NK-92 (cell line): ENCODE results near the gene PPP1CA.

Experiments used
- DNase-seq: peaks from one replicate; lab custom pipeline; 2025; ENCODE audit not compliant: unreplicated experiment; lab: John Stamatoyannopoulos, UW

Gene PPP1CA

DNA sequence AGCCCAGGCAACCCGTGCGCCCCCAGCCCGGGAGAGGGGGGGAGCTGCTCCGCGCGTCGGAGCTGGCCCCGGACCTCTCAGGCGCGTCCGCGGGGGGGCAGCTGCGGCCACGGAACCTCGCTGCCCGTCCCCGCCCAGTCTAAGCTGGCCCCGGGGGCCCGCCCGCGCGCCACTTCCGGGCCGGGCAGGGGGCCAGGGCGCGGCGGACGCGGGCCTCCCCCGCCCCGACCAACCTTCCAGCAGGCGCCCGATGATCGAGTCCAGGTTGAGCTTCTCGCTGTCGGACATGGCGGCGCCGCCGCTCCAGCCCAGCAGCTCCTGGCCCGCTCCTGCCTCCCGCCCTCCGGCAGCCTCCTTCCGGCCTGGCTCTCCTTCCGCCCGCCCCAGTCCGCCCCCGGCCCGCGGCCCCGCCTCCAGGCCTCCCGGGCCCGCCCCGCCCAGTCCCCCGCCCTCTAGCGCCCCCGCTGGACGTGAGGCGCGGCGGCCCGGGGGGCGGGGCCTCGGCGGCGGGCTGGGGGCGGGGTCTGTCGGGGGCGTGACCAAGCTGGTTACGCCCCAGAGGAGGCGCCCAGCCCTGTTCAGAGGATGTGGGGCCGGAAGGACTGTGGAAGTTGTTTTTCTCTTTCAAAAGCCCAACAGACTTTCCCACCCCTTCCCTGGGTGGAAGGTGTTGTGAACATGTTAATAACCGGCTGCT, at the start of gene PPP1CA:
Gene PPP1CA, minus strand, starts transcription at position 364 of the 697 bp plus-strand sequence. Its CDS starts 76 bp downstream, at position 288.
- DNase-seq, result peak; percentile 47

DNA sequence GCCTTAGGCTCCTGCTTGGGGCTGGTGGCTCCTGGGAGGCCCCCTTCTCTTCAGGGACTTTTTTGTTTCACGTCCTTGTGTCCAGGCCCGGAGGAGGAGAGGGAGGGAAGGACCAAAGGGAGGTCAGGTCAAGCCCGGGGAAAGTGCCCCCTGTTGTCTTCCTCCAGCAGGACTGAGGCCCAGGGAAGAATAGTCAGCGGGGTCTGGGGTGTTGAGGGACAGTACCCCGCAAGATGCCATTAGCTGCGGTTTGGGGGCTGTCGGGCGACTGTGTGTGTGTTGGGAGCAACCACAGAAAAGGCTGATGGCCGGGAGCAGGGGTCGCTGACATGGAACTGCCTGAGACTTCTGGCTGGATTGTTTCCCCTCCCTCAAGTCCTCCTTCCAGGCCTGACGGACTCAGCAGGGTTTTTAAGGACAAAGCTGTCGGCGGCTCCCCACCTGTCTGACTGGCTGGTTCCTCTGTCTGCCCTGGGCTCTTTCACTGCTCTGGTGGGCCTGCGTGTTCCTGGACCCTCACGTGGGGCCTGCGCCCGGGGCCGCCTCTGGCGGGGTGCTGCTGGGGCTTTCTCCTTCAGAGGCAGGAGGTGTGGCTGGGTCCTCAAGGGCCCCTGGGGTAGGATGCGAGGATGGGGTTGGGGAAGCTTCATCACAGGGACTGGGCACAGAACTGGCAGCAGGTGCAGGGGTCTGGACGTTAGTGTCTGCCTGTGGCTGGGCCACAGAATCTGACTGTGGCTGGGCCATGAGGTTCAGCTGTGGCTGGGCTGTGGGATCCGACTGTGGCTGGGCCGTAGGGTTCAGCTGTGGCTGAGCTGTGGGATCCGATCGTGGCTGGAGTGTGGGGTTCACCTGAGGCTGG, 49.4 kb upstream of the PPP1CA start:
- no peak for DNase-seq

DNA sequence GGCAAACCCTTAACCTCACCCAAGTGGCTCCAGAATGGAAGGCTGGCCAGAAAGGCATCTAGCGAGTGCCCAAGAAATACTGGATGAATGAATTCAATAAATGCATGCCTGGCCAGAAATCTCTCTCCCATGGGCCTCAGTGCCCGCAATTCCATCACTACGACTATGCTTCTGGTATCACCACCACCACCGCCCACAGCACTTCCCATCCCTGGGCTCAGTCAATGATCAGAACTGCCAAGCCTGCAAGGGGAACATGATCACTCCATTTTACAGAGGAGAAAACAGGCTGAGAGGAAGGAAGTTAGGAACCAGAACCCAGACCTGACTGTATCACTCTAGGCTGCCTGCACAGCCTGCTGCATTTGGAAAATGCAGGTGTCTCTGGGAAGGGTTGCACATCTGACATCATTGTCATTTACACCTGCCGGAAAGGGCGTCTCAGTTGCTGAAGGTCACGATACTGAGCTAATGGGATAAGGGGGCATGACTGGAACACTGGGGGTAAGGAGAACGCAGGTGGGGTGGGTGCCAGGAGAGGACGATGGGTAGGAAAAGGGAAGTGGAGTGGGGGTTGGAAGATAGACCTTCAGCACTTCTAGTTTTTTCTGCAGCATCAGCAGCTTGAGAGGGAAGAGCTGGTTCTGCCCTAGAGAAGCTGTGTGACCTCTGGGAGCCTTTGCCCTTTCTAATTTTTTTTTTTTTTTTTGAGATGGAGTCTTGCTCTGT, 47.6 kb upstream of the PPP1CA start:
- no peak for DNase-seq

DNA sequence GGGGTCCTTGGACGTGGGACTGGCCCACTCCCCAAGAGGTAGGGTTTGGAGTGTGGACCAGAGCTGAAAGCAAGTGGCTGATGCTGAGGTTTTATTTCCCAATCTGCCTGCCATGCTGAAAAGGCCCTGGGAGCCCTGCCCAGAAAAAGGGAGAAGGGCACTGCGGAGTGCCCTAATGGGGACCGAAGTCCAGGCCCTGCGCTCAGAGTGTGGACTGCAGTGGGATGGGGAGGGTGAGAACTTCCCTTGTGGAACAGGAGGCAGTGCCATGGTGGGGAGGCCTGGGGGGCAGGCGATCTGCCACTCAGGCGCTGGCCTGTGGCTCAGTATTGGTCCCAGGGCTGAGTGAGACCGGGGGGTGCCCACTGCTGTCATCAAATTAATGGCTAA, 46.6 kb upstream of the PPP1CA start:
- DNase-seq, result no peak

DNA sequence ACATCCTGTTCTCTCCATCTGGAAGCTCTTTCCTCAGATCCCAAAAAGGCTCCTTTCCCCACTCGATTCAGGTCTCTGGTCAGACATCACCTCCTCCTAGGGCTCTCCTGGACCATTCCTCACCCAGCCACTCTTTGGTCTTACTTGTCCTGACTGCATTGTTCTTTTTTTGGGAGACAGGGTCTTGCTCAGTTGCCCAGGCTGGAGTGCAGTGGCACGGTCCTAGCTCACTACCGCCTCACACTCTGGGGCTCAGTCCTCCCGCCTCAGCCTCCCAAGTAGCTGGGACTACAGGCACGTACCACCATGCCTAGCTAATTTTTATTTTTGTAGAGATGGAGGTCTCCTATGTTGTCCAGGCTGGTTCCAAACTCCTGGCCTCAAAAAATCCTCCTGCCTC, 43.9 kb upstream of the PPP1CA start:
- DNase-seq, result no peak

DNA sequence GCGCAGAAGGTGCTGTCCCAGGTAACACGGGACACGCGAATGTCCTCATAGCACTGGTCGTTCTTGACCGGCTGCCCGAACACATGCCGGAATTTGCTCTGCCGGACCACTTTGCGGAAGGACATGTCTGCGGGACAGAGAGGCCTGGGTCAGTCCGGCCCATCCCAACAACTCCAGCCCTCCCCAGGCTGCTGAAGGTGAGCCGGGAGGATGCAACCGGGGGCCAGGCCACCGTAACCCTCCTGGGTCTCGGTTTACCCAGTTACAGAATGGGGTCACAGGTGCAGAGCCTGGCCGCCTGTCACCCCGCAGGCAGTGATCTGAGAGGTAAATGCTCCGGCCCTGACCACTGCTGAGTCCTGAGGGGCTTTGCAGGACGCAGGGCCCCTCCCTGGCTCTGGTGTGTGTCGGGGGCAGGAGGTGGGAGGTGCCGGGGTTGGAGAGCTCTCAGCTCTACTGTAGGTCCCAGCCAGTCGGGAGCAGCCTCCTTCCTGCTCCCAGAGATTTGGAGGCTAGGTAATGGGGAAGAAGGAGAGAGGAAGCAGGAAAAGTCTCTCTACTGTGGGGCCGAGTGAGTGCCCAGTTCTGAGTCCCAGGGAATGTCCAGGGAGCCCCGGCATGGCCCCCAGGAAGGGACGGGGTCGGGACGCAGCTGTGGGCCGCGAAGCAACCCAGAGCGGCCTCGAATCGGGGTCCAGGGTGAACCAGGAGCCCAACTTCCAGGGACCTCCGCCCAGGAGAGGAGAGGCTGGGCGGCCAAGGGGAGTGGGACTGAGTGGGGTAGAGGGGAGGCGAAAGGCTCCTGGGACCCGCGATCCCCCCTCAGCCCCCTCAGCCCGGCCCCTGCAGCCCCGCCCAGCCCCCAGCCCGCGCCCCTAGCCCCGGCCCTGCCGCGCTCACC, 41.1 kb upstream of the PPP1CA start:
- DNase-seq, result no peak

DNA sequence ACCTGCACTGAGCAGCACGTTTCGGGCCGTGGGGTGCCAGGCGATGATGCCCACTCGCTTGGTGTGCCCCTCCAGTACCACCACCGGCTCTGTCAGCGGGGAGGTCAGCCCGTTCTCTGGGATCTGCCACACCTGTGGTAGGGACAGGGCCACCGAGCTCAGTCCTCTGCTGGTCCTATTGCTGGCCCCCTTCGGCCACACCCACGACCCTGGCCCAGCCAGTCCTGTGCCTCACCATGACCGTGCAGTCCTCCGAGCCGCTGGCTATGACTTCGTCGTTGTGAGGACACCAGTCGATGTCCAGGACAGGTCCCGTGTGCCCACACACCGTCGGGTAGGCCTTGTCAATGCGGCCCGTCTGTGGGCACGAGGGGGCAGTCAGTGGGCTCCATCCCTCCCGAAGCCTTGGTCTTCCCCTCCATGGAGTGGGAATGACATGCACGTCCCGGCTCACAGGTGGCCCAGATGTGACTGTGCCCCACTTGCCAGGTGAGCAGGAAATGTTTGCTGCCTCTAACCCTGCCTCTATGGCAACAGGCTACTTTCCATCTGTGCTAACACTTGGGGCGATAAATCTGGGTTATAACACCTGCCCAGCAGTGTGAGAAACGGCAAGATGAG, 40.2 kb upstream of the PPP1CA start:
- DNase-seq, result no peak

DNA sequence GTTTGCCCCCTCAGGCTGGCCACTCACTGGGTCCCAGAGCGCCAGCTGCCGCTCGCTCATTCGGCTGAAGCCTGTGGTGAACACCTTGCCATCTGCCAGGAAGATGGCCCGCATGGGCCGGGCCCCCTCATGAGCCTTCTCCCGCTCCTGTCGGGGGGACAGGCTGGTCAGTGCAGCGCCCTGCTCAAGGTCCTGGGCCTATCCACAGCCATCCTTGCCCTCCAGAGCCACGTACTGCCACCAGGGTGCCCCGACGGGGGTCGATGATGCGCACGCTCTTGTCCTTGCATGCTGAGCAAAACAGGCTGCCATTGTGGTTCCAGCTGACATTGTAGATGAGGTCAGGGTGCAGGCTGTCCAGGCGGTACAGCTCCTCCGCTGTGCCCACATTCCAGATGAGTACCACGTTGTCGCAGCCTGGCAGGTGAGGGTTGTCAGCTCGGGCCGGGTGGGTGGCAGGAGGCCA, 39.5 kb upstream of the PPP1CA start:
- DNase-seq, result no peak

DNA sequence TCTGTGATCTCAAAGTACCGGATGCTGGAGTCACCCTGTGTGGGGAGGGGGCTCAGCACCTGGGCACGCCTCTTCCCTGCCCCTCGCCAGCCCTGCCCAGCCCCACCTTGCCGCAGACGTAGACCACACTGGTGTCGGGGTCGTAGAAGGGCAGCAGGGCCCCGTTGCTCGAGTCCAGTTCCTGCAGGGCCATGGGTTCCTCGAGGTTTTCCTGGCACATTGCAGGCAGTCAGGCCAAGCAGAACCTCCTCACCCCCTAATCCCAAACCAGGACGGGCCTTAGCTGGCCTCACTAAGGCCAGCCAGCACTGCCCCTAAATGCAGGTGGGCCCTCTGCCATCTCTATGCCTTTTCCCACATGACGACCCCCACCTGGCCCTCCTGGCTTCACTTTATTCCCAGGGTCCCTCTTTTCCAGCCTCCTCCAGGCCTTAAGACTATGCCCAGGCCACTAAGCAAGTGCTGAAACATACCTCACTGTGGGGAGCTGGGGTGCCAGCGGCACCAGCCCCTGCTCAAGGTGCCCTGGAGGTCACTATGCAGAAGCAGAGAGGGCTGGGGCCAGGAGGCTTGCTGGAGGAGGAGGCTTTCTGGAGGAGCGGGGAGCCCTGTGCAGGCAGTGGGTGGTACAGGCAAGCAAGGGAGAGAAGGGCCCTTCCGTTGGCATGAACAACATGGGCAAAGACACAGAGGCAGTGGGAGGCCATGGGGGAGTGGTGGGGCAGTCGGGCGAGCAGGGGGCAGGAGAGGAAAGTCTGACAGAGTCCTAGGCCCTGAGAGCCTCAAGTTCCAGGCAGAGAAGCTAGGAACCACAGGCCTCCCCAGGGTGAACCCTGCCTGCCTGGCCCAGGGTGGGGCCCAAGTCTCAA, 38.8 kb upstream of the PPP1CA start:
- DNase-seq, result no peak

DNA sequence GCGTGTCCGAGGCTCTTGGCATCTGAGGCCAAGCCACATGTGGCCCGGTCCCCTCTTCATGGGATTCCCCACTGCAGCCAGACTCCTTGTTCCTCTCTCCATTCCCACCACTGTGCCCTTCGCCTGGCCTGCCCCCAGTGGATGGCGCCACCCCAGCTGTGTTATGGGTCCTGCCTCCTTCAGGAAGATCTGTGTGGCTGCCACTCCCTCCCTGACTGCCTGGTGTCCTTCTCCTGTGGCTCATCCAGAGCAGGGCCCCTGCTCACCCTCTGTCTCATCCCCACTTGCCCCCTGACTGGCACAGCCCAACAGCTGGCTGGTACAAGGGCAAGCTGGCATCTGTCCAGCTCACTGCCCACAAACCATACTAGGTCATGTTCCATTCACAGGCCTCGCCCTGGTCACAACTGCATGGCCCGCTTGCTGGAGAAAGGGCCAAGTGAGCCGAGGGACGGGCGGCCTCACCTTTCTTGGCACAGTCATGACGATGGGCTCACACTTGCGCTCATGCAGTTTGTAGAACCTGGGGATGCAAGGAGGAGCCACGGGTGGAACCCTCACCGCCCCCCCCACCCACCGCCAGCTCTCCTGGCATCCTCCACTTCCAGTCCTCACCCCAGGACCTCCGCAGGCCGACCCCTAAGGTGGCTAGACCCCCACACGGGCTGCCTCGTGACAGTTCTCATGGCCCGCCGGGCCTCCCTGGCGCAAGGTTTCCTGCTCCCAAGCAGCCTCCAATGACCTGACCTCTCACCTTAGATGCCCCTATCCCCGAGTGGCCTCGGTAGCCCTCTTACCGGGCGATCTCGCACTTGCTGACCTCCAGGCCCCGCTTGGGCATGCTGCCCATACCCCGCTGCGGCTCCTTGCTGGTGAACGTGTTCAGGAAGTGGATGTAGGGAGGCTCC, 37.9 kb upstream of the PPP1CA start:
- no peak for DNase-seq

DNA sequence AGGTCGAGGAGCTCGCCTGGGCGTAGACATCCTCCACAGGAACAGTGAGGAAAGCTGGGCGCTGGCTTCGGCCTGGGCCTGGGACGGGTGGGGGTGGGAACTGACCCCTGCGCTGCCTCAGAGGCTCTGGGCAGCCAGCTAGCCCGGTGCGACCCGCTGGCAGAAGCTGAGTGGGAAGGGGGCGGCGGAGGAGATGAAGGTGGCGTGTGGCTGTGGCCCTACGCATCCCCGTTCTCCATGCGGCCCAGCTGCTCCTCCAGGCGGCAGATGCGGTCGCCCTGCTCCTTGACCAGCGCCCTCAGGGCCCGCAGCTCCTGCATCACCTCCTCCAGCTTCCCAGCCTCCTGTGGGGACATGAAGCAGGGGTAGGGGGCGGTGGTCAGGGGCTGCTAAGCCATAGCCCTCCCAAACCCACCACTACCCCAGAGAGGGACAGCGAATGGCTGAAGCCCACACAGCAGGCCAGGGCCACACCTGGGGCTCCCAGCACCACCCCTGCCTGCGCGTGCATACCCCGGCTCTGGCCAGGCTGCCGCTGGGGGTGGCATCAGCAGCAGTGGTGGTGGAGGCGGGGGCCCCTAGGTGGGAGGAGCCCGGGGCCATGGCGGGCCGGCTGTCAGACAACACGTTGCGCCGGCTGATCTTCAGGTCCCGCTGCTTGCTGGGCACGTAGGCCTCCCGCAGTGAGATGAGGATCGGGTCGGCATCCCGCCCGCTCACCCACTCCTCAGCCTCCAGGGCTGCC, 36.7 kb upstream of the PPP1CA start:
- DNase-seq, result no peak

DNA sequence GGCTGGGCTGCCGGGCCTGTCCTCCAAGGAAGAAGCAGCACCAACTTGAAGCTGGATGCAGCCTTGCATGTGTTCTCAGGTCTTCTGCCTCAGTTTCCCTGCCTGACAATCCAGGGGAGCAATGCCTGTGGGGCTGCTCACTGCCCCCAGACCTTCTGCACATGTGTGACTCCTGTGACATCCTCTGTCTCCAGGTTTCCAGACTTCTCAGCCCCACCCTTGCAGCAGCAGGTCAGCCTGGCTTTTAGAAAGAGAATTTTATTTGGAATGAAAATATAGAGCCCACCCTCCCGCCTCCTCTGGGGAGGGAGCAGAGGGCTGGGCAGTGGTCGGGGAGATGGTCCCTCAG, 36.1 kb upstream of the PPP1CA start:
- no peak for DNase-seq

DNA sequence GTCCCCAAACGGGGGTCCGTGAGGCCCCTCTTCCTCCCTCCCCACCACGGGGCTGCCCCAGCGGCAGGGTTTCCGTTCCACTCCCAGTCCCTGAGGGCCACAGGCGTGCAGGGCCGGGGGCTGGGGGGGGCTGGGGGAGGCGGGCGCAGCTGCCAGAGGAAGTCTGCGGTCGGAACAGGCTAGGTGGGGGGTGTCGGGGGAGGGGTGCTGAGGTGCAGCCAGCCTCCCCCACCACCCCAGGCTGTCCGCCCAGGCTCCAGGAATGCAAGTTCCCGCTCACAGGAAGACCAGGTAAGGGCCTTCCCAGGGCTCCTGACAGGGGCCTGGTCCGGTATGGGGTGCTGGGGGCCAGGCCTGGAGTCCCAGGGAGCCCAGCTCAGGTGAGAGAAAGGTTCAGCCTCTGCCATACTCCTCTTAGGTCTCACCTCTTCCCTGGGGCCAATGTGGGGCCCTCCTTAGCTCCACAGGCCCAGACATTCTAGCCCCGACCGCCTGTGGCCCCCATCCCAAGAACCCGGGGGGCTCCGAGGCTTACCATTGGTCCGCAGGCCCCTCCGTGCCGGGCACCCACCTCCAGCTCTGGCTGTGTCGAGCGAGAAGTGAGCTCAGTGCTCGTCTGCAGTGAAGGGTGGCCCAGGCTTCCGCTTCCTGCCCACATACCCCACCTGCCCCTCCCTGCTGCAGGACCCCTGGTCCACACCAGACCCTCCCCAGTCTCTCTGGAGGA, 35.6 kb upstream of the PPP1CA start, which contains the start of gene PTPRCAP:
Gene PTPRCAP, minus strand, starts transcription at position 601 of the 727 bp plus-strand sequence. Its CDS starts 63 bp downstream, at position 538.
- DNase-seq, result no peak

DNA sequence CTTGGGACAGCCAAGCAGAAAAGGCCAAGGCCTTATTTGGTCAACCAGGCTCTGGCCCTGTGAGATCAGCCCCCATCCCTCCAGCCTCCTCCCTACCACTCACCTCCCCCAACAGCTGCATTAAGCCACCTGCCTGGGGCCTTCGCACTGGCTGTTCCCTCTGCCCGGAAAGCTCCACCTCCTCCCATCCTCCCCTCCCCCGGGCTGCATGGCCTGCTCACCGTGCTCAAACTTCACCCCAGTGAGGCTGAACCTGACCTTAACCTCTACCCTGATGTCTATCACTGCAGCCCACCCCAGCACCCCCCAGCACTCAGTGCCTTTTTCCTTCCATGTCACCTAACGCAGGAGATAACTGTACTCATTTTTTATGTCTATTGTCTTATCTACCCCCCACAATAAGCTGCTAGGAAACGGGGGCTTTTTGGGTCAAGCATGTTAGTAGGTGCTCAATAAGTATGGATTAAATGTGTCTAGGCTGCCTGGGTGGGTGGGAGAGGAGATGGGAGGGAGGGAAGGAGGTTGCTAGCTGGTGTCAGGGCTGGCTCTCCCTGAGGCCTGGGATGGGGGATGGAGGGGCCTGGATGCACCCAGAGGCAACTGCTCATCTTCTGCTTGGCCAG, 34.9 kb upstream of the PPP1CA start:
- no peak for DNase-seq

DNA sequence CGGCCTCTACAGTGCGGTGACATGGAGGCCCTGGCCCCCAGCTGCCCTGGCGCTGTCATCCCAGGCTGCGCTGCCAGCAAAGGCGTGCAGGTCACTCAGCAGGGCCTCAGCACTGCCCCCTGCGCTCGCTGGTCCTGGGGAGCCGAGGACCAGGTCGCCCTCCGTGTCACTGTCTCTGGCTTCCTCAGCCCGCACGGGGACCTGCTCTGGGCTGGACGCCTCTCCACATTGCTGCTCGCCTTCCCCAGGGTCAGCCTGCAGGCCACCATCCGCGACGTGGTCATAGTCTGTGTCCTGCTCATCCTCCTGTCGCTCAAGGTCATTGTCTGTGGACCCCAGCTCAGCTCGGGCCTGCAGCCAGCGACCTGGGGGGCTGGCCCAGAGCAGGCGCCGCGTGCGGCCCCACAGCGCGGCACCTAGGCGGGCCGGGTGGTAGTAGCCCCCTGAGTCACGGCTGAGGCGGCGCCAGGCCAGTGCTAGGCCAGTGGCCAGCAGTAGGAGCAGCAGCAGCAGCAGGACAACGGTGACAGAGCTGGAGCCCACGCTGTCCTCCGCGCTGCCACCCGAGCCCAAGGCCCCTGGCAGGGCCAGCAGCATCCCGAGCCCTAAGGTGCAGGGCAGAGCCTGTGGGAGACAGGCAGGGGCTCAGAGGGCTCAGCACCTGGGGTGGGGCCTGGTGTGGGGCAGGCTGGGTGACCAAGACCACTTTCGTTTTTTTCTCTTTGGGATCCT, 34.2 kb upstream of the PPP1CA start:
- no peak for DNase-seq
